Fibroblast of lung (primary cell): ENCODE results near the gene TVP23A. TPM values are rescaled to one million over a fixed set of nuclear protein-coding genes. Genes with fewer than 3 reads are reported as not detected.

Experiments used
- DNase-seq, 2 donors: peaks; one replicate each; pipeline versions ENCODE4 v3.0.0 to v3.0.0-alpha.2; 2010; ENCODE audit warnings: low read depth in 2 of 2
- H2AFZ ChIP-seq: 2 replicates; pipeline ENCODE4 v1.5.1; 2012; ENCODE audit warnings: low read length, control low read depth, inconsistent platforms
- H3K27ac ChIP-seq: 2 replicates; pipeline ENCODE4 v1.5.1; 2011; ENCODE audit warnings: low read length, control low read depth; ENCODE audit not compliant: insufficient read depth
- H3K27me3 ChIP-seq: 2 replicates; pipeline ENCODE4 v1.5.1; 2011; ENCODE audit warnings: mild to moderate bottlenecking, low read length; ENCODE audit not compliant: control insufficient read depth, insufficient read depth
- H3K36me3 ChIP-seq: 2 replicates; pipeline ENCODE4 v1.5.1; 2011; ENCODE audit warnings: low read length; ENCODE audit not compliant: control insufficient read depth, insufficient read depth
- H3K4me1 ChIP-seq: 2 replicates; pipeline ENCODE4 v1.5.1; 2011; ENCODE audit warnings: low read length; ENCODE audit not compliant: control insufficient read depth, insufficient read depth; ENCODE audit errors: extremely low read depth
- H3K4me2 ChIP-seq: 2 replicates; pipeline ENCODE4 v1.5.1; 2011; ENCODE audit warnings: low read length, control low read depth; ENCODE audit not compliant: insufficient read depth; ENCODE audit errors: extremely low read depth
- H3K4me3 ChIP-seq, 4 experiments: fragments of 200-600 bp in 1 of 4; sonication (generic) in 1 of 4; replicated peaks in 1 of 4; 2 replicates each; pipeline ENCODE4 v1.5.1; 2011 to 2016; ENCODE audit warnings: low read length in 4 of 4, low read depth in 3 of 4, mild to moderate bottlenecking in 3 of 4, control low read depth in 2 of 4, inconsistent platforms in 1 of 4, mixed read lengths in 1 of 4; ENCODE audit not compliant: insufficient read depth in 1 of 4; ENCODE audit errors: control extremely low read depth in 1 of 4
- H3K79me2 ChIP-seq: 2 replicates; pipeline ENCODE4 v1.5.1; 2012; ENCODE audit warnings: mild to moderate bottlenecking, low read length, inconsistent platforms; ENCODE audit not compliant: control insufficient read depth, insufficient read depth
- H3K9ac ChIP-seq: 2 replicates; pipeline ENCODE4 v1.5.1; 2011; ENCODE audit warnings: mild to moderate bottlenecking, low read length, control low read depth; ENCODE audit not compliant: insufficient read depth
- H3K9me3 ChIP-seq: 2 replicates; pipeline ENCODE4 v1.5.1; 2012; ENCODE audit warnings: low read depth, low read length; ENCODE audit not compliant: control insufficient read depth, insufficient read depth
- H4K20me1 ChIP-seq: 2 replicates; pipeline ENCODE4 v1.5.1; 2011; ENCODE audit warnings: low read length; ENCODE audit not compliant: control insufficient read depth, insufficient read depth; ENCODE audit errors: extremely low read depth
- CTCF ChIP-seq, 2 donors: IDR thresholded peaks in 1 of 2; conservative IDR thresholded peaks in 1 of 2; 1 replicate in 1 of 2; 2 replicates in 1 of 2; pipeline ENCODE4 v1.5.1; 2011 to 2012; ENCODE audit warnings: low read length in 2 of 2, control low read depth in 1 of 2, inconsistent platforms in 1 of 2, low read depth in 1 of 2, mild to moderate bottlenecking in 1 of 2
- EZH2 ChIP-seq: IDR thresholded peaks from 2 replicates; pipeline ENCODE4 v1.5.1; 2012; ENCODE audit warnings: low read length, control low read depth, mild to moderate bottlenecking; ENCODE audit errors: missing control alignments
- polyA plus RNA-seq, 2 donors: library from polyadenylated mRNA; depleted of rRNA in 1 of 2; stranded (reverse) in 1 of 2; unstranded in 1 of 2; fragments of >200 nt; gene quantifications; 2 replicates each; pipeline ENCODE4 v1.2.1, GENCODE V29; 2011 to 2012; ENCODE audit warnings: missing spikeins in 1 of 2
- total RNA-seq: library from RNA; depleted of rRNA; stranded (reverse); fragments of >200 nt; gene quantifications from 2 replicates; pipeline ENCODE4 v1.2.1, GENCODE V29; 2014

TVP23A gene
- total and polyA plus RNA-seq, 2 donors (not counting 1 experiment from before 2014, with no cell fraction given): under 0.01 TPM; not detected in 1

DNA sequence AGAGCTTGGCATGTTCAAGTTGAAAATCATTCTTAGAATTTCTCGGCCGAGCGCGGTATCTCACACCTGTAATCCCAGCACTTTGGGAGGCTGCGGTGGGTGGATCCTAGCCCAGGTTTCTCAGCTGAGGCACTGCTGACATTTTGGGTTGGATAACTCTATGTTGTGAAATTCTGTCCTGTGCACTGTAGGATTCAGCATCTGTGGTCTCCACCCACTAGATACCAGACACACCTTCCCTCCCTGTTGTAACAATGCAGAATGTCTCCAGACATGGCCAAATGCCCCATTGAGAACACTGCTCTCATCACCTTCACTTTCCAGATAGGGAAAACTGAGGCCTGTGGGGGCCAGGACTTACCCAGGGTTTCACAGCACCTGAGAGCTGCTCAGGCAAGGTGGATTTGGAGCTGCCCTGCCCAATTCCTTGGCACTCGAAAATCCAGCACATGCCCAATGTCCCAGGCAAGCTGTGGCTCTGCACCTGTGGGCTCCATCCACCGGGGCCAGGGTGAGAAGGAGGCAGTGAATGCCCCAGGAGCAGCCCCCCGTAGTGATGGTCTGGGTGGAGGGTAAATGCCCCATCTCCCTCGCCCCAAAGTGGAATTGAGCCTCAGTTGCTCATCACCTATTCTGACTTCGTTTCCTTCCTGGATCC, 20.2 kb upstream of the TVP23A start:
- TF ChIP-seq CTCF (conservative IDR thresholded peaks at IDR 0.05 in 1 of 2, IDR thresholded peaks at IDR 0.05 in 1 of 2; ENCODE audit: low read depth in 1 of 2, low read length in 2 of 2) (no peak), EZH2 (no peak)

DNA sequence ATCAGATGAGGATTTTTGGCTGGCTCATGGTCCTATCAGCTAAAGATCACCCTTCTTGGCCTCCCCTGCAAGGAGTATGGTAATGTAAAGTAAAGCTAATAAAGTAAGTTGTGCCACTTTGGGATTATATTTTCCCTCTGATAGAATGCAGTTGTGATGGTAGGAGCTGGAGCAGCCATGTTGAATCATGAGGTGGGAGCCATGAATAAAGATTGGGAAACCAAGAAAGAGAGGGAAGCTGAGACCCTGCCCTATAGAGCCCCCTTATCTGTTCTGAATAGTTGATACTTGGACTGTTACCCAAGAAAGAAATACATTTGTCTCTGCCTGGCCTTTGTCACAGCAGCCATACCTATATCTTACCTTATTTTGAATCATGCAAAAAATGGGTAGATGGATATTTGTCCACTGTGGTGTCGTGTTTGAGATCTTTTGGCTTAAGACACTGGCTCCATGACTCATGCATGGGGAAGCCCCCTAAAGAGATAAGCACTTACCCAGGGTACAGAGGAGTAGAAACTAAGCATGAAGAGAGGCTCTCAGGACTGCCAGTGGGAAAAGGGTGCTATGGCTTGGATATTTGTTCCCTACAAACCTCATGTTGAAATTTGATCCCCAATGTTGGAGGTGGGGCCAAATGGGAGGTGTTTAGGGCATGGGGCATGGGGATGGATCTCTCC, 17.7 kb upstream of the TVP23A start:
- TF ChIP-seq EZH2 (no peak), CTCF (conservative IDR thresholded peaks at IDR 0.05 in 1 of 2, IDR thresholded peaks at IDR 0.05 in 1 of 2; ENCODE audit: low read depth in 1 of 2, low read length in 2 of 2) (no peak)
- H3K9me3 ChIP-seq: no peaks in the 10 kb centered on the region
- H3K79me2 ChIP-seq: no peaks in the 10 kb centered on the region
- no peaks in the 10 kb centered on the region for H3K4me1 ChIP-seq
- no peak overlapping the region for H3K27ac ChIP-seq
- H3K27me3 ChIP-seq: peaks cover 8% of the 10 kb centered on the region
- H3K4me3 ChIP-seq: no peak overlapping the region
- H3K4me2 ChIP-seq: no peak overlapping the region
- no peak overlapping the region for H2AFZ ChIP-seq
- H3K36me3 ChIP-seq: no peaks in the 10 kb centered on the region
- no peak for DNase-seq
- H4K20me1 ChIP-seq: no peaks in the 10 kb centered on the region
- H3K9ac ChIP-seq: no peak overlapping the region

More for the DNA sequence above, 20.2 kb upstream of the TVP23A start:
- no peak overlapping the region for H3K27ac ChIP-seq
- no peaks in the 10 kb centered on the region for H4K20me1 ChIP-seq
- no peak for DNase-seq
- peaks cover 9% of the 10 kb centered on the region for H3K27me3 ChIP-seq
- H3K4me2 ChIP-seq: no peak overlapping the region
- H3K9me3 ChIP-seq: no peaks in the 10 kb centered on the region
- H3K36me3 ChIP-seq: no peaks in the 10 kb centered on the region
- no peaks in the 10 kb centered on the region for H3K79me2 ChIP-seq
- H3K4me1 ChIP-seq: no peaks in the 10 kb centered on the region
- H3K9ac ChIP-seq: no peak overlapping the region
- no peak overlapping the region for H3K4me3 ChIP-seq
- H2AFZ ChIP-seq: no peak overlapping the region

GRCh38 chr16:10835281-10835931, 16.8 kb upstream of the TVP23A start:
- no peak for TF ChIP-seq CTCF (conservative IDR thresholded peaks at IDR 0.05 in 1 of 2, IDR thresholded peaks at IDR 0.05 in 1 of 2; ENCODE audit: low read depth in 1 of 2, low read length in 2 of 2)
- no peak for TF ChIP-seq EZH2
- Histone ChIP-seq H3K9ac (no peak overlapping the region), H3K79me2 (no peaks in the 10 kb centered on the region)

More at GRCh38 chr16:10835281-10835931, 16.8 kb upstream of the TVP23A start:
- Histone ChIP-seq H3K9me3 (no peaks in the 10 kb centered on the region), H4K20me1 (no peaks in the 10 kb centered on the region), H2AFZ (no peak overlapping the region), H3K36me3 (no peaks in the 10 kb centered on the region), H3K4me2 (no peak overlapping the region), H3K4me1 (no peaks in the 10 kb centered on the region), H3K4me3 (no peak overlapping the region), H3K27me3 (peaks cover 13% of the 10 kb centered on the region), H3K27ac (no peak overlapping the region)
- DNase-seq: no peak
